HG03039 (cell line): ENCODE results near the gene FAM117B.
"Not testable (repeated sequence)": the region's sequence is repeated elsewhere in the genome, so short reads cannot be mapped to it uniquely, and the experiment has no call there.

Experiments
- ATAC-seq: cut with Tn5 transposase; IDR thresholded peaks from one replicate; pipeline ENCODE4 v1.9.1; 2021; ENCODE audit warnings: mild to moderate bottlenecking, moderate library complexity; ENCODE audit not compliant: unreplicated experiment

Gene FAM117B

DNA sequence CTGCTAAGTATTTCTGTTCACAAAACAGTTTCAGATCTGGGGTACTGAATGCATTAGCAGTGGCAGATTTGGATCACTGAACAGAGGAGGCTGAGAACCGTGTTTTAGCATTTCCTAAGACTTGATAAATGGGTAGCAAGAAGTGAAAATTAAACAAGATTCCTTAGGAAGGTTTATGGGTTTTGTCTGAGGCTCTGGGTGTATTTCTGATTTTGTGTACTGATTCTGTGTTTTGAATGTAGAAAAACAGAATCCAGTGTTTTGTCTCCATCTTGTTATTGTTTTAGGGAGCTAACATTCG lies 1.4 kb downstream of the FAM117B start:
- ATAC-seq = no peak

DNA sequence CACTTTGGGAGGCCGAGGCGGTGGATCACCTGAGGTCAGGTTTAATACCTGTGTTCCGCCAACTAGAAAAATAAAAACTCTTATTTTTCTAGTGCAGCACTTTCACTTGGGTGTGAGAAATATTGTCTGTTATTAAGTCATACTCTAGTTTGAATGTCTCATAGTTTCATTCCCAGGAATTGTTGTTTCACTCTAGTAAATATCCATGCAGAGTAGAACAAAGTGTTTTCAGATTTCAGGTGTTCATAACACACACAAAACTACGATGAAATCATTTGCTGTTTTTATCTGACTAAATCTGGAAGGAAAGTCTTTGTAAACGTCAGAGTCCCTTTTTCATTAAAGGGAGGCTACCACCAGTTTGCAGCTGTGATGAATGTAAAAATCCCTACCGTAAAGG lies 4.0 kb downstream of the FAM117B start:
- no peak for ATAC-seq

- ATAC-seq = no peak
These were observed 4.5 kb downstream of the FAM117B start for GRCh38 chr2:202639231-202639630.

DNA sequence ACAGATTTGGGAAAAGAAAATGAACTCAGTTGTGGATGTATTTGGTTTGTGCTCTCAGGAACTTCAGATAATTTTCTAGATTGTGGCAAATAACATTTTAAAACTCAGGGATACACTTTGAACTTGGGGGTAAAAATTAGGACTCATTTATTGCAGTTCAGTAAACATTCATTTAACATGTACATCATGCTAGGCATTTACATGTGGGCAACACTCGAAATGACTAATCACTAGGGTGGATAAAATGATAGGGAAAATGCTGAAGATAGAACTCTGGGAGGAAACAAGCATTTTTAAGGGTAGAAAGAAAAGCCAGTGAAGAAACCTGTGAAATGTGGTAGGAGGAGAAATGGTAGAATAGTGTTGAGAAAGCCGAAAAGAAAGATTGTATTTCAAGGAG lies 7.8 kb downstream of the FAM117B start:
- no peak for ATAC-seq

GRCh38 chr2:202643012-202643858 lies 8.5 kb downstream of the FAM117B start:
- ATAC-seq = no peak

DNA sequence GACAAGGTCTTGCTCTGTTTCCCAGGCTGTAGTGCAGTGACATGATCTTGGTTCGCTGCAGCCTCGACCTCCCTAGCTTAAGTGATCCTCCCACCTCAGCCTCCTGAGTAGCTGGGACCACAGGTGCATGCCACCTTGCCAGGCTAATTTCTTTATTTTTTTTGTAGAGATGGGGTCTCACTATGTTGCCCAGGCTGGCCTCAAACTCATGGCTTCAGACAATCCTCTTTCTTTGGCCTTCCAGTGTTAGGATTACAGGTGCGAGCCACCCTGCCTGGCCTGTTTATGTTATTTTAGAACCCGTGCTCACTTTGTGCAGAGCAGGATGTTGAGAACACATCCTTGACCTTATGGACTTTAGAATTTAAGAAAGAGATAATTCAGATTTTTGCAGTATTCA lies 17.4 kb downstream of the FAM117B start:
- ATAC-seq = no peak

DNA sequence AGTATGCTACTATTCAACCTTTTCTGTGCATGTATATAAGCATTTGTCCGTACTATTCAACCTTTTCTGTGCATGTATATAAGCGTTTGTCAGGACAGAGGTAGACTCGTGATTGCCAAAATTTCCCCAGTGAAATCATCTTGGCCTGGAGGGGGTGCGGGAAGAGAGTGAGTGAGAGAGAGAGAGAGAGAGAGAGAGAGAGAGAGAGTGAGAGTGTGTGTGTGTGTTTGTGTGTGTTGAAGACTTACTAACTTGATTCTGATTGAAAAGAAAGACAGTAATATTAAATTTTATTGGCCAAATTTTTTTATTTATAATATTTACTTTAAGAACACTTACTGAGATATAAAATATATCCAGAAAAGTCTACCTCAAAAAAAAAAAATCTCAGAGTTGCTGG lies 19.1 kb downstream of the FAM117B start:
- no peak for ATAC-seq

GRCh38 chr2:202657876-202658275 lies 23.1 kb downstream of the FAM117B start:
- ATAC-seq = no peak

GRCh38 chr2:202660796-202661195 lies 26.0 kb downstream of the FAM117B start:
- ATAC-seq = no peak

DNA sequence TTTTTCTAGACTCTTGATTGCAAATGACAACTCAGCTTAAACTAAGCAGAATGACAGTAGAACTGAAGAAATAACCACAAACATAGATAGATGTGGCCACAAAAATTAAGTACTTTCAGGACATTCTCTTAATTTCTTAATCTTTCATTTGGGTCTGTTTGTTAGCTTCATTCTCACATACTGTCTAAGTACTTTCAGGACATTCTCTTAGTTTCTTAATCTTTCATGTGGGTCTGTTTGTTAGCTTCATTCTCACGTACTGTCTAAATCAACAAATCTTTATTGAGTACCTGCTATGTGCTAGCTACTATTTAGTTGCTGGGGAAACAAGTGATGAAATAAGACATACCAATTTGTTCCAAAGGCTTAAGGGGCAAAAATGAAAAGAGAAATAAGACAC lies 35.1 kb downstream of the FAM117B start:
- no peak for ATAC-seq

- no peak for ATAC-seq
These were observed 36.7 kb downstream of the FAM117B start for GRCh38 chr2:202671317-202672035.

DNA sequence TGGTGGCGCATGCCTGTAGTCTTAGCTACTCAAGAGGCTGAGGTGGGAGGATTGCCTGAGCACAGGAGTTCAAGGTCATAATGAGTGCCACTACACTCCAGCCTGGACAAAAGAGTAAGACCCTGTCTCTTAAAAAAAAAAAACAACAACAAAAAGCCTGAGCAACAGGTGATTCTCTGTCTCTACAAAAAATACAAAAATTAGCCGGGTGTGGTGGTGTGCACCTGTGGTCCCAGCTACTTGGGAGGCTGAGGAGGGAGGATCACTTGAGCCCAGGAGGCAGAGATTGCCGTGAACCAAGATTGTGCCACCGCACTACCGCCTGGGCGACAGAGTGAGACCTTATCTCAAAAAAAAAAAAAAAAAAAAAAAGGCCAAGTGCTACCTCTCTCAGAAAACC lies 40.3 kb downstream of the FAM117B start:
- not testable (repeated sequence) for ATAC-seq

DNA sequence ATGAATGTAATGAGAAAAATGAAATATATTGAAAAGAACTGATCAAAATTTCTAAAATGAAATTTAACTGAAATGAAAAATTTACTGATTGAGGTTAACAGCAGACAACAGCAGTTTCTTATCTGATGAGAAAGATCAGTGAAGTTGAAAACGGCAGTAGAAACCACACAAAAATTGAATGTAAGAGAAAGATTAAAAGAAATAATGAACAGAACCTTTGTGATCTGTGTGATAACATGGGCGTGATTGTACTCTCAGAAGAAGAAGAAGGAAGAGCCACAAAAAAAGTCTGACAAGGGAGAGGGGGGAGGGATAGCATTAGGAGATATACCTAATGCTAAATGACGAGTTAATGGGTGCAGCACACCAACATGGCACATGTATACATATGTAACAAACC lies 45.2 kb downstream of the FAM117B start:
- ATAC-seq = no peak

GRCh38 chr2:202680512-202680911 lies 45.7 kb downstream of the FAM117B start:
- no peak for ATAC-seq

GRCh38 chr2:202681688-202682205 lies 47.0 kb downstream of the FAM117B start:
- ATAC-seq = no peak

GRCh38 chr2:202682274-202682673 lies 47.5 kb downstream of the FAM117B start:
- ATAC-seq = no peak

DNA sequence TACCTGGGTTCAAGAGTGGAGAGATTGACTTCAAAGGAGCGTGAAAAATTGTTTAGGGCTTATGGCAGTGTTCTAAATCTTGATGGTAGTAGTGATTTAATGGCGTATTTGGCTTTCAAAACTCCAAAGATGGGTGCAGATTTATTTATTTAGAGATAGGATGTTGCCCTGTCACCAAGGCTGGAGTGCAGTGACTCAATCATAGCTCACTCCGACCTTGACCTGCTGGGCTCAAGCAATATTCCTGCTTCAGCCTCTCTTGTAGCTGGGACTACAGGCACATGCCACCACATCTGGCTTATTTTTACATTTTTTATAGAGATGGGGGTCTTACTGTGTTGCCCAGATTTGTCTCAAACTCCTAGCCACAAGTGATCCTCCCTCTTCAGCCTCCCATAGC lies 52.5 kb downstream of the FAM117B start:
- ATAC-seq = no peak

- ATAC-seq = no peak
These were observed 54.7 kb downstream of the FAM117B start for GRCh38 chr2:202689459-202689858.

DNA sequence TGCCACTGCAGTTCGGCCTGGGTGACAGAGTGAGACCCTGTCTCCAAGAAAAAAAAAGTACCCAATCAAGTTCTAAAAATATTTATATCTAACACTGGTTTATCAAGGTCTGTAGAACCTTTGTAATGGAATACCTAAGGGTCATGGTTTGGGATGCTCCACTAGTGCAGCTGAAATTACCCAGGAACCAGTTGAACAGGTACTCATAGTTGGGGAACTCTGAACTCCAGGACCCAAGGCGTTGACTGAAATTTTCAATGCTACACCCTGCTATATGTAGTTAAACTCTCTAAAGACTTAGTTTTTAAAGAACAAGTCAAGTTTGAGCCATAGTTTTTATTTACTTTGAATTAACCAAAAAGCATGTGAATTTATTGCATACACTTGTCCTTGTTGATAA lies 55.1 kb downstream of the FAM117B start:
- ATAC-seq = no peak

DNA sequence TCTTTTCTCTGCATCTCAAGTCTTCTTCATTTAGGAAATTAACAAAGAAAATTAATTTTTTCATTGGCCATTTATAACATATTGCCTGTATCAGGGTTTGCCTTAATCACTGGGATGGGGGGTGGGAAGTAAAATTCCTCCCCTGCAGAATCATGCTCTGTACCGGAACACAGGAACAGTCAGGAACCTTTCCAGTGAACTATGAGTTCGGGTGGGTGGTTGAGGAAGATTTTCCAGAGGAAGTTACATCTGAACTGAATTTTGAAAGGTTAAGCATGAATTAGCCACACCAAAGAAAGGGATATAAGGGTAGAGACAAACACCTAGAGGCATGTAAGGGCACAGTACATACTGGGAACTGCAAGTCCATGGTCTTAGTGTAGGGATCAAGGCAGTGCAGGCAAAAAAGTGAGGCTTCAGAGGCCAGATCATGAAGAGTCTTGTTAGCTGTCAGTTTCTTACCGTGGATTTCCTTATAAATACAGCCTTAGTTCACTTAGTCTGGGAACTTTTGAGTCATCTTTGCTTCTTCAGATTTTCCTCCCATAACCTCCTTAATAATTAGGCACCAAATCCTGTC lies 55.6 kb downstream of the FAM117B start:
- ATAC-seq = no peak

GRCh38 chr2:202693503-202693902 lies 58.7 kb downstream of the FAM117B start:
- no peak for ATAC-seq

- ATAC-seq = no peak
These were observed 60.4 kb downstream of the FAM117B start for GRCh38 chr2:202695166-202695565.
